HG02981 (cell line): Measurements from ENCODE around the gene MRO.
A peak's percentile ranks its signal among the peaks of the same experiment; 100 is the strongest.
"Not testable (repeated sequence)": the region's sequence is repeated elsewhere in the genome, so short reads cannot be mapped to it uniquely, and the experiment has no call there.

Experiments used
- ATAC-seq: cut with Tn5 transposase; IDR thresholded peaks from one replicate; pipeline ENCODE4 v1.9.1; 2021; ENCODE audit warnings: mild to moderate bottlenecking, moderate library complexity; ENCODE audit not compliant: unreplicated experiment

The MRO gene

GRCh38 chr18:50819728-50820378 lies at the start of gene MRO:
Gene MRO, minus strand, starts transcription at chr18:50820016. Its CDS starts 10,616 bp downstream, at chr18:50809400.
- peak; percentile 96 for ATAC-seq

- no peak for ATAC-seq
Observed at GRCh38 chr18:50869150-50869549, 49.3 kb upstream of the MRO start.

GRCh38 chr18:50866765-50867164 lies 46.9 kb upstream of the MRO start:
- ATAC-seq = no peak

GRCh38 chr18:50863840-50864375 lies 44.1 kb upstream of the MRO start:
- ATAC-seq = no peak

- ATAC-seq = no peak
Observed at GRCh38 chr18:50862401-50862800, 42.6 kb upstream of the MRO start.

GRCh38 chr18:50861617-50862016 lies 41.8 kb upstream of the MRO start:
- no peak for ATAC-seq

GRCh38 chr18:50859793-50860555 lies 40.2 kb upstream of the MRO start:
- ATAC-seq = no peak

GRCh38 chr18:50857694-50858093 lies 37.9 kb upstream of the MRO start:
- no peak for ATAC-seq

GRCh38 chr18:50857166-50857565 lies 37.4 kb upstream of the MRO start:
- ATAC-seq = not testable (repeated sequence)

- no peak for ATAC-seq
Observed at GRCh38 chr18:50855976-50856757, 36.4 kb upstream of the MRO start.

- no peak for ATAC-seq
Observed at GRCh38 chr18:50853863-50854271, 34.1 kb upstream of the MRO start.

- ATAC-seq = no peak
Observed at GRCh38 chr18:50850307-50851065, 30.7 kb upstream of the MRO start.

- ATAC-seq = no peak
Observed at GRCh38 chr18:50849419-50849821, 29.6 kb upstream of the MRO start.

GRCh38 chr18:50848991-50849390 lies 29.2 kb upstream of the MRO start:
- ATAC-seq = no peak

- no peak for ATAC-seq
Observed at GRCh38 chr18:50848061-50848551, 28.3 kb upstream of the MRO start.

GRCh38 chr18:50847192-50847591 lies 27.4 kb upstream of the MRO start:
- no peak for ATAC-seq

- ATAC-seq = no peak
Observed at GRCh38 chr18:50844960-50845359, 25.1 kb upstream of the MRO start.

GRCh38 chr18:50844554-50844953 lies 24.7 kb upstream of the MRO start:
- no peak for ATAC-seq

GRCh38 chr18:50842846-50843245 lies 23.0 kb upstream of the MRO start:
- ATAC-seq = no peak

- ATAC-seq = no peak
Observed at GRCh38 chr18:50839996-50840395, 20.2 kb upstream of the MRO start.

GRCh38 chr18:50839341-50839740 lies 19.5 kb upstream of the MRO start:
- no peak for ATAC-seq
